Neuronal stem cell (in vitro differentiated cells): ENCODE data around the gene CEP152.

Source experiments
- DNase-seq: peaks from one replicate; pipeline ENCODE4 v3.0.0-alpha.2; 2013; ENCODE audit warnings: low spot score
- H2AFZ ChIP-seq: one replicate; pipeline ENCODE4 v1.6.1; 2013; ENCODE audit warnings: mild to moderate bottlenecking, low read length, inconsistent platforms
- H2AK5ac ChIP-seq: 2 replicates; pipeline ENCODE4 v1.6.1; 2013; ENCODE audit warnings: low read depth, mild to moderate bottlenecking, inconsistent platforms, low read length, moderate library complexity, mixed read lengths
- H2BK120ac ChIP-seq: 2 replicates; pipeline ENCODE4 v1.6.1; 2013; ENCODE audit warnings: low read depth, mild to moderate bottlenecking, inconsistent platforms, low read length, moderate library complexity, mixed read lengths
- H2BK12ac ChIP-seq: one replicate; pipeline ENCODE4 v1.6.1; 2013; ENCODE audit warnings: low read length, inconsistent platforms
- H2BK15ac ChIP-seq: 2 replicates; pipeline ENCODE4 v1.6.1; 2013; ENCODE audit warnings: mild to moderate bottlenecking, low read length, inconsistent platforms, mixed read lengths
- H2BK5ac ChIP-seq: one replicate; pipeline ENCODE4 v1.6.1; 2013; ENCODE audit warnings: inconsistent platforms, mild to moderate bottlenecking, low read length, moderate library complexity
- H3K14ac ChIP-seq: one replicate; pipeline ENCODE4 v1.6.1; 2013; ENCODE audit warnings: low read length, inconsistent platforms
- H3K18ac ChIP-seq: 2 replicates; pipeline ENCODE4 v1.6.1; 2013; ENCODE audit warnings: low read length, inconsistent platforms
- H3K23ac ChIP-seq: 2 replicates; pipeline ENCODE4 v1.6.1; 2013; ENCODE audit warnings: low read depth, mild to moderate bottlenecking, mixed read lengths, low read length, inconsistent platforms; ENCODE audit not compliant: poor library complexity
- H3K27ac ChIP-seq: replicated peaks from 3 replicates; pipeline ENCODE4 v1.5.1; 2013; ENCODE audit warnings: low read length, inconsistent platforms
- H3K27me3 ChIP-seq, 3 experiments: 2 replicates each; pipeline ENCODE4 v1.6.1; 2013; ENCODE audit warnings: low read length in 3 of 3, mild to moderate bottlenecking in 2 of 3, inconsistent platforms in 1 of 3, low read depth in 1 of 3, mixed read lengths in 1 of 3, moderate library complexity in 1 of 3; ENCODE audit not compliant: control insufficient read depth in 3 of 3, insufficient read depth in 3 of 3
- H3K36me3 ChIP-seq, 2 donors: replicated peaks in 1 of 2; 2 replicates each; pipeline ENCODE4 v1.6.1; 2013; ENCODE audit warnings: low read length in 2 of 2; ENCODE audit not compliant: control insufficient read depth in 2 of 2, insufficient read depth in 2 of 2
- H3K4ac ChIP-seq: 2 replicates; pipeline ENCODE4 v1.6.1; 2013; ENCODE audit warnings: inconsistent platforms, mild to moderate bottlenecking, low read length, moderate library complexity
- H3K4me1 ChIP-seq, 2 donors: 1 replicate in 1 of 2; 2 replicates in 1 of 2; pipeline ENCODE4 v1.6.1; 2013; ENCODE audit warnings: low read length in 2 of 2, low read depth in 1 of 2; ENCODE audit not compliant: control insufficient read depth in 2 of 2, insufficient read depth in 1 of 2
- H3K4me2 ChIP-seq: one replicate; pipeline ENCODE4 v1.6.1; 2013; ENCODE audit warnings: mild to moderate bottlenecking, low read length, inconsistent platforms; ENCODE audit not compliant: insufficient read depth, poor library complexity, severe bottlenecking
- H3K4me3 ChIP-seq, 2 donors: 2 replicates each; pipeline ENCODE4 v1.5.1; 2013; ENCODE audit warnings: low read length in 2 of 2, mild to moderate bottlenecking in 2 of 2, inconsistent platforms in 1 of 2, moderate library complexity in 1 of 2
- H3K79me1 ChIP-seq: one replicate; pipeline ENCODE4 v1.6.1; 2013; ENCODE audit warnings: low read depth, mild to moderate bottlenecking, inconsistent platforms, low read length, moderate library complexity
- H3K9ac ChIP-seq: one replicate; pipeline ENCODE4 v1.6.1; 2013; ENCODE audit warnings: mild to moderate bottlenecking, low read depth, low read length, inconsistent platforms; ENCODE audit not compliant: poor library complexity
- H3K9me3 ChIP-seq, 2 donors: replicated peaks in 1 of 2; 2 replicates each; pipeline versions ENCODE3 to v1.6.1; 2013; ENCODE audit warnings: low read length in 2 of 2, mild to moderate bottlenecking in 2 of 2, inconsistent platforms in 1 of 2, low read depth in 1 of 2, mixed read lengths in 1 of 2, moderate library complexity in 1 of 2; ENCODE audit not compliant: control insufficient read depth in 2 of 2, insufficient read depth in 1 of 2
- H4K8ac ChIP-seq: one replicate; pipeline ENCODE4 v1.6.1; 2013; ENCODE audit warnings: low read depth, mild to moderate bottlenecking, inconsistent platforms, low read length, moderate library complexity
- H4K91ac ChIP-seq: one replicate; pipeline ENCODE4 v1.6.1; 2013; ENCODE audit warnings: low read length, low read depth, mild to moderate bottlenecking, inconsistent platforms; ENCODE audit not compliant: poor library complexity
- WGBS, 2 donors: extraction: QIAGEN DNeasy Blood & Tissue Kit; methylation state at CpG; one replicate each; pipeline ENCODE4 v1.1.7; 2013; ENCODE audit warnings: missing lambda C conversion rate in 2 of 2, mixed read lengths in 1 of 2; ENCODE audit not compliant: insufficient read length in 2 of 2, insufficient replicate concordance in 1 of 2; ENCODE audit errors: extremely low coverage in 2 of 2; 5-methylcytosine and 5-hydroxymethylcytosine counted together

CEP152 gene

GRCh38 chr15:48825075-48825474, 14.2 kb upstream of the CEP152 start:
- no peak for DNase-seq
- no peak overlapping the region for H3K9ac ChIP-seq
- H2BK5ac ChIP-seq: no peak overlapping the region
- no peak overlapping the region for H2BK15ac ChIP-seq
- no peak overlapping the region for H3K14ac ChIP-seq
- H3K4ac ChIP-seq: no peak overlapping the region
- H3K9me3 ChIP-seq: no peaks in the 10 kb centered on the region
- no peak overlapping the region for H3K4me3 ChIP-seq
- no peak overlapping the region for H2BK12ac ChIP-seq
- H3K27ac ChIP-seq: no peak overlapping the region
- no peak overlapping the region for H2AFZ ChIP-seq
- no peaks in the 10 kb centered on the region for H3K27me3 ChIP-seq
- no peak overlapping the region for H4K8ac ChIP-seq
- H2AK5ac ChIP-seq: no peak overlapping the region
- no peak overlapping the region for H3K18ac ChIP-seq
- H2BK120ac ChIP-seq: no peak overlapping the region
- H3K79me1 ChIP-seq: no peaks in the 10 kb centered on the region
- no peak overlapping the region for H4K91ac ChIP-seq
- no peak overlapping the region for H3K23ac ChIP-seq
- no peak overlapping the region for H3K4me2 ChIP-seq
- H3K36me3 ChIP-seq: no peaks in the 10 kb centered on the region
- no peaks in the 10 kb centered on the region for H3K4me1 ChIP-seq
- WGBS, 2 donors: no CpG with 5 or more reads among the region's 1 CpG

GRCh38 chr15:48823706-48824105, 12.8 kb upstream of the CEP152 start:
- no peak overlapping the region for H3K27ac ChIP-seq

GRCh38 chr15:48823237-48823636, 12.4 kb upstream of the CEP152 start:
- H2BK120ac ChIP-seq: no peak overlapping the region
- no peaks in the 10 kb centered on the region for H3K4me1 ChIP-seq
- no peak overlapping the region for H4K8ac ChIP-seq
- H2BK15ac ChIP-seq: no peak overlapping the region
- peak overlapping the region; percentile 7 for H3K27ac ChIP-seq
- H2BK5ac ChIP-seq: no peak overlapping the region
- H2AFZ ChIP-seq: no peak overlapping the region
- no peak overlapping the region for H3K18ac ChIP-seq
- no peak overlapping the region for H3K4ac ChIP-seq
- H3K27me3 ChIP-seq: no peaks in the 10 kb centered on the region
- no peak overlapping the region for H3K14ac ChIP-seq
- no peak overlapping the region for H2AK5ac ChIP-seq
- H2BK12ac ChIP-seq: no peak overlapping the region
- no peak overlapping the region for H4K91ac ChIP-seq
- H3K23ac ChIP-seq: no peak overlapping the region
- no peaks in the 10 kb centered on the region for H3K36me3 ChIP-seq
- H3K4me3 ChIP-seq: no peak overlapping the region
- peak; percentile 27 for DNase-seq
- no peaks in the 10 kb centered on the region for H3K79me1 ChIP-seq
- no CpG with 5 or more reads among the region's 1 CpG for WGBS, 2 donors
- H3K4me2 ChIP-seq: no peak overlapping the region
- H3K9me3 ChIP-seq: no peaks in the 10 kb centered on the region
- no peak overlapping the region for H3K9ac ChIP-seq

More at GRCh38 chr15:48823706-48824105, 12.8 kb upstream of the CEP152 start:
- Histone ChIP-seq H4K8ac (no peak overlapping the region), H3K9ac (no peak overlapping the region), H2BK120ac (no peak overlapping the region), H3K14ac (no peak overlapping the region), H2AFZ (no peak overlapping the region), H4K91ac (no peak overlapping the region), H3K23ac (no peak overlapping the region), H3K4me2 (no peak overlapping the region), H3K9me3 (no peaks in the 10 kb centered on the region), H3K4ac (no peak overlapping the region), H2AK5ac (no peak overlapping the region), H3K4me1 (no peaks in the 10 kb centered on the region), H3K79me1 (no peaks in the 10 kb centered on the region), H2BK15ac (no peak overlapping the region), H3K18ac (no peak overlapping the region), H2BK12ac (no peak overlapping the region), H3K27me3 (no peaks in the 10 kb centered on the region), H3K36me3 (no peaks in the 10 kb centered on the region), H3K4me3 (no peak overlapping the region), H2BK5ac (no peak overlapping the region)
- no peak for DNase-seq
- no CpG with 5 or more reads among the region's 1 CpG for WGBS, 2 donors

GRCh38 chr15:48814286-48814685, 3.4 kb upstream of the CEP152 start:
- Histone ChIP-seq H3K4me1 (peaks cover 5 to 8% of the 10 kb centered on the region in 2 donors), H3K36me3 (no peaks in the 10 kb centered on the region), H3K4ac (no peak overlapping the region), H3K27ac (no peak overlapping the region), H2BK120ac (no peak overlapping the region), H4K8ac (no peak overlapping the region), H3K4me2 (no peak overlapping the region), H3K14ac (no peak overlapping the region), H4K91ac (no peak overlapping the region), H3K23ac (no peak overlapping the region), H2BK15ac (no peak overlapping the region), H3K4me3 (no peak overlapping the region), H3K9ac (no peak overlapping the region), H3K9me3 (no peaks in the 10 kb centered on the region), H3K18ac (no peak overlapping the region), H2AK5ac (no peak overlapping the region), H2BK12ac (no peak overlapping the region), H2AFZ (no peak overlapping the region), H2BK5ac (no peak overlapping the region), H3K79me1 (peaks cover 4% of the 10 kb centered on the region), H3K27me3 (peaks cover 0 to 28% (median 0%) of the 10 kb centered on the region in 3 experiments)
- DNase-seq: no peak
- WGBS, 2 donors: no CpG with 5 or more reads among the region's 2 CpGs
